MM.1S (cell line): Measurements from ENCODE around the gene PLAC1.

Experiments
- DNase-seq: peaks from one replicate; pipeline ENCODE4 v3.0.0-alpha.2; 2015
- H2AFZ ChIP-seq: fragments of 300-600 bp; sonication (generic); 2 replicates; pipeline ENCODE4 v1.6.0; 2016; ENCODE audit warnings: antibody characterized with exemption, low read length
- H3F3A ChIP-seq: fragments of 300-600 bp; sonication (generic); 2 replicates; pipeline ENCODE4 v1.6.1; 2016; ENCODE audit warnings: mild to moderate bottlenecking, antibody characterized with exemption, low read length, moderate library complexity, mixed read lengths; ENCODE audit not compliant: insufficient read depth
- H3K27ac ChIP-seq: fragments of 300-600 bp; sonication (generic); 2 replicates; pipeline ENCODE4 v1.5.1; 2016; ENCODE audit warnings: mild to moderate bottlenecking, low read length
- H3K27me3 ChIP-seq: fragments of 300-600 bp; sonication (generic); replicated peaks from 2 replicates; pipeline ENCODE4 v1.6.0; 2016; ENCODE audit warnings: low read length; ENCODE audit not compliant: insufficient read depth
- H3K36me3 ChIP-seq: fragments of 300-600 bp; sonication (generic); replicated peaks from 2 replicates; pipeline ENCODE4 v1.6.1; 2016; ENCODE audit warnings: mild to moderate bottlenecking, low read length, mixed read lengths; ENCODE audit not compliant: insufficient read depth
- H3K4me1 ChIP-seq: fragments of 300-600 bp; sonication (generic); 2 replicates; pipeline ENCODE4 v1.6.1; 2016; ENCODE audit warnings: low read length, mixed read lengths
- H3K4me2 ChIP-seq: fragments of 300-600 bp; sonication (generic); 2 replicates; pipeline ENCODE4 v1.6.0; 2016; ENCODE audit warnings: low read depth, low read length
- H3K4me3 ChIP-seq: fragments of 300-600 bp; sonication (generic); 2 replicates; pipeline ENCODE4 v1.5.1; 2016; ENCODE audit warnings: low read length, mixed read lengths
- H3K79me2 ChIP-seq: fragments of 300-600 bp; sonication (generic); 2 replicates; pipeline ENCODE4 v1.6.1; 2016; ENCODE audit warnings: mixed run types, low read length, mixed read lengths
- H3K9ac ChIP-seq: fragments of 300-600 bp; sonication (generic); 2 replicates; pipeline ENCODE4 v1.6.1; 2016; ENCODE audit warnings: low read length, mixed read lengths
- H3K9me2 ChIP-seq: fragments of 300-600 bp; sonication (generic); replicated peaks from 2 replicates; pipeline ENCODE4 v1.6.1; 2016; ENCODE audit warnings: mild to moderate bottlenecking, low read length, mixed read lengths; ENCODE audit not compliant: insufficient read depth
- H3K9me3 ChIP-seq: fragments of 300-600 bp; sonication (generic); replicated peaks from 2 replicates; pipeline ENCODE4 v1.6.1; 2016; ENCODE audit warnings: mild to moderate bottlenecking, low read length, mixed read lengths; ENCODE audit not compliant: insufficient read depth
- H4K20me1 ChIP-seq: fragments of 300-600 bp; sonication (generic); 2 replicates; pipeline ENCODE4 v1.6.1; 2016; ENCODE audit warnings: mild to moderate bottlenecking, low read length, moderate library complexity, mixed read lengths; ENCODE audit not compliant: insufficient read depth
- CTCF ChIP-seq: fragments of 300-600 bp; sonication (generic); IDR thresholded peaks from 2 replicates; pipeline ENCODE4 v1.5.1; 2016; ENCODE audit warnings: antibody characterized with exemption, low read length, mixed read lengths
- EZH2 ChIP-seq: fragments of 300-600 bp; sonication (generic); optimal IDR thresholded peaks from 2 replicates; pipeline ENCODE3; 2017; ENCODE audit warnings: low read depth, mild to moderate bottlenecking, antibody characterized with exemption, low read length, mixed read lengths
- EZH2phosphoT487 ChIP-seq: fragments of 300-600 bp; sonication (generic); IDR thresholded peaks from 2 replicates; pipeline ENCODE4 v1.6.1; 2018; ENCODE audit warnings: antibody characterized with exemption, low read length

The PLAC1 gene

GRCh38 chrX:134600714-134601113 lies 57.6 kb downstream of the PLAC1 start:
- Histone ChIP-seq H3K9ac (no peak overlapping the region), H3K27me3 (no peaks in the 10 kb centered on the region), H3K4me2 (no peak overlapping the region), H3K9me3 (no peaks in the 10 kb centered on the region), H3K27ac (no peak overlapping the region), H3K4me1 (no peaks in the 10 kb centered on the region), H3K36me3 (no peaks in the 10 kb centered on the region), H4K20me1 (no peaks in the 10 kb centered on the region), H3K9me2 (no peaks in the 10 kb centered on the region), H2AFZ (no peak overlapping the region), H3F3A (no peaks in the 10 kb centered on the region), H3K4me3 (no peak overlapping the region), H3K79me2 (no peaks in the 10 kb centered on the region)
- no peak for DNase-seq
- TF ChIP-seq EZH2phosphoT487 (no peak), CTCF (no peak), EZH2 (no peak)

- Histone ChIP-seq H3K4me2 (no peak overlapping the region), H3K4me1 (no peaks in the 10 kb centered on the region), H3K9me3 (no peaks in the 10 kb centered on the region), H3K79me2 (no peaks in the 10 kb centered on the region), H3K27ac (no peak overlapping the region), H3K9me2 (no peaks in the 10 kb centered on the region), H3K36me3 (no peaks in the 10 kb centered on the region), H3K4me3 (no peak overlapping the region), H4K20me1 (no peaks in the 10 kb centered on the region), H3K9ac (no peak overlapping the region), H3F3A (no peaks in the 10 kb centered on the region), H3K27me3 (no peaks in the 10 kb centered on the region), H2AFZ (no peak overlapping the region)
- DNase-seq, result no peak
- TF ChIP-seq CTCF, result no peak
- no peak for TF ChIP-seq EZH2
- TF ChIP-seq EZH2phosphoT487, result no peak
Observed at GRCh38 chrX:134599184-134599914, 58.9 kb downstream of the PLAC1 start.

- H3K9ac ChIP-seq, result no peak overlapping the region
- H3K27ac ChIP-seq, result no peak overlapping the region
- H3K9me2 ChIP-seq, result no peaks in the 10 kb centered on the region
- H3K4me2 ChIP-seq, result no peak overlapping the region
- H3K4me3 ChIP-seq, result no peak overlapping the region
- H2AFZ ChIP-seq, result no peak overlapping the region
- H3K9me3 ChIP-seq, result no peaks in the 10 kb centered on the region
- no peaks in the 10 kb centered on the region for H4K20me1 ChIP-seq
- no peaks in the 10 kb centered on the region for H3K79me2 ChIP-seq
- H3K27me3 ChIP-seq, result no peaks in the 10 kb centered on the region
- H3K36me3 ChIP-seq, result no peaks in the 10 kb centered on the region
- no peaks in the 10 kb centered on the region for H3K4me1 ChIP-seq
- DNase-seq, result no peak
- TF ChIP-seq EZH2 (no peak), CTCF (no peak)
- no peaks in the 10 kb centered on the region for H3F3A ChIP-seq
Observed at GRCh38 chrX:134592303-134592702, 66.0 kb downstream of the PLAC1 start.
